ENCODE measurements around the gene OXCT2.

DNA sequence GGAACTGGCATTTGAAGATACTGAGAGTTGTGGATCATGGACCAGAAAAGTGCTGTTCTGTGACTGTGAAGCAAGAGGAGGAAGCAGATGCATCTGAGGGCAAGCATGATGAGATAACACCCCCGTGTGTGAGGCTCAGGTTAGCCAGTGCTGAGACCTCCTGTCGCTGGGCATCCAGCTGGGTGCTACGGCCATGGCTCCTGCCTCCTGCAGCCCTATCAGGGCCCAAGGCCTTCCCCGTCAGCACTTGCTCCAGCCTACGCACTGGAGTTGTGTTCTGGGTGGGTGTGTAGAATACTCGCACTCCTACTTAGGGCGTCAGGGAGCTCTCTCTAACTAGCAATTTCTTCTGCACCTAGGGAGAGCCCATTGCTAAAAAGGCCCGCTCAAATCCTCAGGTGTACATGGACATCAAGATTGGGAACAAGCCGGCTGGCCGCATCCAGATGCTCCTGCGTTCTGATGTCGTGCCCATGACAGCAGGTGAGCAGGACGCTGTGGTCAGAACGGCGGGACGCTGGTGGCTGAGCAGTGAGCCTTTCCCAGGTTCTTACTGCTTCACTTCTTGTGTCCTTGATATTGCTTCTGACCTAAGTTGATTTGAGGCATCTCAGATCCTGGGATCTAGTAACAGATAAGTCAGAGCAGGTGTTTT is 26.0 kb downstream of the OXCT2 start:
- TF ChIP-seq CTCF (IDR thresholded peaks at IDR 0.05; ENCODE audit: poor library complexity) = no peak
- no peak for TF ChIP-seq EZH2 (IDR thresholded peaks at IDR 0.05; ENCODE audit: borderline replicate concordance)
